Measurements from ENCODE around the gene GPR3.

GPR3 gene

DNA sequence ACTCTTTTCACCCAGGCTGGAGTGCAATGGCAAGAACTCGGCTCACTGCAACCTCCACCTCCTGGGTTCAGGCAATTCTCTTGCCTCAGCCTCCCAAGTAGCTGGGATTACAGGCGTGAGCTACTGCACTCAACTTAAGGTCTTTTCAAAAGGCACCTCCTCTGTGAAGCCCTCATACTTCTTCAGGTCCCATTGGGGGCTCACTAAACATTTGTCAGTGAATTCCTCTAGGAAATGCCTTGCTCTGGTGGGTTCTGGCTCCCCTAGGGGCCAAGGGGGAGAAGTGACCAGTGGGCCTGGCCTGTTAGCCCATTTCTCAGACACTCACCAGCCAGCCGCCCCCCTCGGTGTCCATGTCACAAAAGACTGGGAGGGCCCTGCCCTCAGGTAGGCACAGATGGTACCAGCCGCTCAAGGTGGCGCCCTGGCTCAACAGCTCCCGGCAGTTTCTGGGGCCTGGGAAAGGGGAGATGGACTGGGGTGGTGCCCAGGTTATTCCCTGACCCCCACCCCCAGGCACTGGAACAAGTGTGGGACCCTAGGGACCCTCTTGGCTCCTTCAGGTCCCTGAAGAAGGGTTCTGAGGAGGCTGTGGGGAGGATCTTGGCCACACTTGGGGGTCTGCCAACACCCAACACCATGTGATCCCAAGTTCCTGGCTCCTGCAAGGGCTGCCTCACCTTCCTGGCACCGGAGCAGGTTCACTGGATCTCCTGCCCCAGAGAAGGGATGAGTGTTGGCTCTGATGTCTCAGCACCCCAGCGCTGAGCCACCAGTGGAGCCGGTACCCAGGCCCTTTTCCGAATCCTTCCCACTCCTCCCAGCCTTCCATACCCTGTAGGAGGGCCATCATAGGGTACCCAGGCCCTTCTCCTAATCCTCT is 19.4 kb upstream of the GPR3 start:
- Histone ChIP-seq H3K4me3 (replicated peaks; ENCODE audit: low read depth, low read length) (no peak overlapping the region), H3K36me3 (ENCODE audit: control insufficient read depth, insufficient read depth, low read length) (no peaks in the 10 kb centered on the region), H3K27me3 (replicated peaks; ENCODE audit: control insufficient read depth, insufficient read depth, low read length) (peaks cover 1% of the 10 kb centered on the region)
- no peak for DNase-seq (ENCODE audit: extremely low read depth, insufficient read length)
- TF ChIP-seq, protein P1, sequence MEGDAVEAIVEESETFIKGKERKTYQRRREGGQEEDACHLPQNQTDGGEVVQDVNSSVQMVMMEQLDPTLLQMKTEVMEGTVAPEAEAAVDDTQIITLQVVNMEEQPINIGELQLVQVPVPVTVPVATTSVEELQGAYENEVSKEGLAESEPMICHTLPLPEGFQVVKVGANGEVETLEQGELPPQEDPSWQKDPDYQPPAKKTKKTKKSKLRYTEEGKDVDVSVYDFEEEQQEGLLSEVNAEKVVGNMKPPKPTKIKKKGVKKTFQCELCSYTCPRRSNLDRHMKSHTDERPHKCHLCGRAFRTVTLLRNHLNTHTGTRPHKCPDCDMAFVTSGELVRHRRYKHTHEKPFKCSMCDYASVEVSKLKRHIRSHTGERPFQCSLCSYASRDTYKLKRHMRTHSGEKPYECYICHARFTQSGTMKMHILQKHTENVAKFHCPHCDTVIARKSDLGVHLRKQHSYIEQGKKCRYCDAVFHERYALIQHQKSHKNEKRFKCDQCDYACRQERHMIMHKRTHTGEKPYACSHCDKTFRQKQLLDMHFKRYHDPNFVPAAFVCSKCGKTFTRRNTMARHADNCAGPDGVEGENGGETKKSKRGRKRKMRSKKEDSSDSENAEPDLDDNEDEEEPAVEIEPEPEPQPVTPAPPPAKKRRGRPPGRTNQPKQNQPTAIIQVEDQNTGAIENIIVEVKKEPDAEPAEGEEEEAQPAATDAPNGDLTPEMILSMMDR (IDR thresholded peaks at IDR 0.05; ENCODE audit: insufficient read depth, low read length, poor library complexity, severe bottlenecking), result peak; percentile 32

DNA sequence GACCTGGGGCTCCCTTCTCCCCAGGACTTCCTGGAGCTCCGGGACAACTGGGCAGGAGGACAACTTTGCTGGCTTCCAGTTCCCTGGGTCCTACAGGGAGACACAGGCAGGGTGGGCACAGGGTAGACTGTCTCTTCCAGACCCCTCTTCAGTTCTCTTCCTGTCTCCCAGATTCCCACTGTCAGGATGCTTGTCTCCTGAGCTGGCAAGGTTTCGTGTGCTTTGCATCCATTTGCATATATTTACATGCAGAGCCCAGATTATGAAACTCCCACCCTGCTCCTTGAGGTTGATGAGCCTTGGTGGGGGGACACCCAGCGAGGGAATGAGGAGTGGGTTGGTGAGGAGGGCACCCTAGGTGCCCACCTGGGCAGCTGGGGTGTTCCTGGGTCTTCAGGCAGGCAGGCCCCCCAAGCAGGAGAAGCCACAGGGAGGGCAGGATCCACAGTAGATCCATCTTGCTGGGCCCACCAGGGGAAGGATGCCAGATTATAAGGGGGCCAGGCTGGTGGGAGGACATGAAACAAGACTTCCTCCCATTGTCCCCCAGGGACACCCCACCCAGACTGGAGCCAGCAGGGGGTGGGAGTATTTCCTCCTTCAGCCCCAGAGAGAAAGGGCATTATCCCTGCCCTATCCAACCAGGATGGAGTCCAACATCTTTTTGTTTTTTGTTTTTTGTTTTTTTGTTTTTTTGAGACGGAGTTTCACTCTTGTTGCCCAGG is 17.9 kb upstream of the GPR3 start, which contains the start of gene FCN3:
TSS of gene FCN3 (minus strand) at position 463 of the 725 bp plus-strand sequence. CDS start at position 457, 6 bp downstream.
- TF ChIP-seq, protein P1 (IDR thresholded peaks at IDR 0.05; ENCODE audit: insufficient read depth, low read length, poor library complexity, severe bottlenecking), result no peak
- no peak within 1 kb of the TSS for H3K4me3 ChIP-seq (replicated peaks; ENCODE audit: low read depth, low read length)
- no peaks in the 10 kb centered on the region for H3K36me3 ChIP-seq (ENCODE audit: control insufficient read depth, insufficient read depth, low read length)

DNA sequence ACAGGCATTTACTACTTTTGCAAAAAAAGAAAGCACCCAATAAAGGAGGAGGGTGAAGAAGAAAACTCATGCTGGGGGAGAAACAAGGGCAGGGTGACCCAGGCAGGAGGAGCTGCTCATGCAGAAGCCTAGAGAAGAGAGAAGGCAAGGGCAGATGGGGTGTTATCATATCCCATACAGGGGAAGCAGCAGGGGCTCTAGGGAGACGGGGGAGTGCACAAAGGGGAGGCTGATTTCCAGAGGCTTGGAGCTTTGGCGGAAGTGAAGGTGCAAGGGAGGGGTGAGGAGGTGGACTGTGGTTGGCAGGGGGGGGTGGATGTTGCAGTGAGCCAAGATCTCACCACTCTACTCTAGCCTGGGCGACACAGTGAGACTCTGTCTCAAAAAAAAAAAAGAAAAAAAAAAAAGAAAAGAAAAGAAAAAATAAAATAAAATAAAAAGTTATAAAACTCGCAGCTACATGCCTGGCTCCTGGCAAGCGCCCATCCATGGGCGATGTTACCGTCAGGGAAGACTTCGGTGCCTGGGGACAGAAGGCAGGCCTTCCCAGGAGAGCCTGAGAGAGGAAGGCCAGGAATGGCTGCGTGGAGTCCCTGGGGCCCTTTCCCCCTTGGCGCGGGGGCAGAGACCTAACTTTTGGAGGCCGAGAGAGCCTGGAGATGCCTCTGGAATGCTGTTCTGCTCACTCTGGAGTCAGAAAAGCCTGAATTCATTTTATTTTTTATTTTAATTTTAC is 14.5 kb upstream of the GPR3 start:
- TF ChIP-seq, protein P1 (IDR thresholded peaks at IDR 0.05; ENCODE audit: insufficient read depth, low read length, poor library complexity, severe bottlenecking), result no peak
- H3K36me3 ChIP-seq (ENCODE audit: control insufficient read depth, insufficient read depth, low read length), result no peaks in the 10 kb centered on the region
- no peak overlapping the region for H3K4me3 ChIP-seq (replicated peaks; ENCODE audit: low read depth, low read length)
- H3K27me3 ChIP-seq (replicated peaks; ENCODE audit: control insufficient read depth, insufficient read depth, low read length), result peaks cover 1% of the 10 kb centered on the region
- DNase-seq (ENCODE audit: extremely low read depth, insufficient read length), result no peak

More for the DNA sequence above, 17.9 kb upstream of the GPR3 start, which contains the start of gene FCN3:
- peaks cover 1% of the 10 kb centered on the region for H3K27me3 ChIP-seq (replicated peaks; ENCODE audit: control insufficient read depth, insufficient read depth, low read length)
- DNase-seq (ENCODE audit: extremely low read depth, insufficient read length), result no peak

DNA sequence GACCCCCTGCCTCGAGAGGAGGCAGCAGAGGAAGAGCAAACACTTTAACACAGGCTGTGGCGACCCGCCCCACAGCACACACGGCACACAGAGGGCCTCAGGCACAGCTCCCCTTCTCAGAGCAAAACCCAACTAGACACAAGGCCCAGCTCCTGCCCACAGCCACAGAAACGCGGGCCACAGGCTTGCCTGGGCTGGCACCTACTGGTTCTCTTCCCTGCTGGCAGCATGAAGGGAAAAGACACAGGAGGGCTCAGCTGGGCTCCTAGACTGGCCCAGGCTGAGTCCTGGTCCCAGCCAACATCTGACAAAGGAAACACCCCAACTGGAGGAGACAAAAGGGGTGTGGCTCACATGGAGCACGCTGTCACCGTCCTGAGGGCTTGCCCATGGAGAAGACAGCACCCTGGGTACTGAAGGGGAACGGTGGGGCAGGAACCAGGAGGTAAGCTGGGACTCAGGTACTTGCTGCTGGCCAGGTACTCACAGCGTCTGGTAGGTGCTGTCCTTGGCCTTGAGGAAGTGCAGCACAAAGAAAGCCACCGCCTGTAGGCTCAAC is 12.8 kb upstream of the GPR3 start:
- Histone ChIP-seq H3K4me3 (replicated peaks; ENCODE audit: low read depth, low read length) (no peak overlapping the region), H3K27me3 (replicated peaks; ENCODE audit: control insufficient read depth, insufficient read depth, low read length) (peaks cover 1% of the 10 kb centered on the region), H3K36me3 (ENCODE audit: control insufficient read depth, insufficient read depth, low read length) (no peaks in the 10 kb centered on the region)
- DNase-seq (ENCODE audit: extremely low read depth, insufficient read length), result no peak
- TF ChIP-seq, protein P1 (IDR thresholded peaks at IDR 0.05; ENCODE audit: insufficient read depth, low read length, poor library complexity, severe bottlenecking), result no peak

- TF ChIP-seq, protein P1 (IDR thresholded peaks at IDR 0.05; ENCODE audit: insufficient read depth, low read length, poor library complexity, severe bottlenecking), result no peak
- Histone ChIP-seq H3K27me3 (replicated peaks; ENCODE audit: control insufficient read depth, insufficient read depth, low read length) (peaks cover 1% of the 10 kb centered on the region), H3K36me3 (ENCODE audit: control insufficient read depth, insufficient read depth, low read length) (no peaks in the 10 kb centered on the region), H3K4me3 (replicated peaks; ENCODE audit: low read depth, low read length) (no peak overlapping the region)
- DNase-seq (ENCODE audit: extremely low read depth, insufficient read length), result no peak
Measured at GRCh38 chr1:27380224-27380623, 12.2 kb upstream of the GPR3 start.

Measured in GM06990 (cell line).